Cardiac fibroblast (primary cell): ENCODE results near the gene ATP4B.

ENCODE experiments used
- DNase-seq, 2 donors: peaks; one replicate each; pipeline versions ENCODE4 v3.0.0 to v3.0.0-alpha.2; 2010; ENCODE audit warnings: low read depth in 2 of 2
- H3K4me3 ChIP-seq, 2 donors: replicated peaks in 1 of 2; 1 replicate in 1 of 2; 2 replicates in 1 of 2; pipeline ENCODE4 v1.5.1; 2011; ENCODE audit warnings: low read depth in 2 of 2, low read length in 2 of 2, mild to moderate bottlenecking in 2 of 2, moderate library complexity in 1 of 2
- TF ChIP-seq, protein P1 (sequence below): IDR thresholded peaks from one replicate; pipeline ENCODE4 v1.5.1; 2011; ENCODE audit warnings: low read depth, mild to moderate bottlenecking, low read length, inconsistent platforms

Gene ATP4B

DNA sequence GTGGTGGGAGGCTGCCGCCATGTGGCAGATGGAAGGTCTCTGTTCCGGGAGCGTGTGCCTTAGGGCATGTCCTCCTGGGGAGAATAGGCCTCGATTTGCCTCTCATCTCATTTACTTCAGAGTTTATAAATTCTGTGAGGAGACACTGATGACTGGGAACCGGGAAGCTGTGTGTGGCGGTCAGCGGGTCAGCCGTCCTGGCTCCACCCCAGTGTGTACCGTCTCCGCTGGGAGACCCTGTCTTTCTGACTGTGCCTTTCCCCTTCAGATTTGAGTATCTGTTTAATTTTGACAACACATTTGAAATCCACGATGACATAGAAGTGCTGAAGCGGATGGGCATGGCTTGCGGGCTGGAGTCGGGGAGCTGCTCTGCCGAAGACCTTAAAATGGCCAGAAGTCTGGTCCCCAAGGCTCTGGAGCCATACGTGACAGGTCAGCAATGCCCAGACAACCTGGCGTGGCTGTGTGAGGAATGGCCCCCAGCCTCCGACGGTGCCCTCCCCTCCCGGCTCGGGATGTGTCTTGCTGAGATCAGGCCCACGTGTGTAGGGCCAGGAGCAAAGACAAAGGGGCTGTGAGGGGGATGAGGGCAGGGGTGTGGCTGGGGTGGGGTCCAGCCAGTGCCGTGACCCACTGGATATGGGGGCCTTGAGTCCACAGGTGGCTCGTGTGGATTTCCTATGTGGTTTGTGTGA, 21.6 kb downstream of the ATP4B start:
- H3K4me3 ChIP-seq = no peak overlapping the region
- TF ChIP-seq, protein P1, sequence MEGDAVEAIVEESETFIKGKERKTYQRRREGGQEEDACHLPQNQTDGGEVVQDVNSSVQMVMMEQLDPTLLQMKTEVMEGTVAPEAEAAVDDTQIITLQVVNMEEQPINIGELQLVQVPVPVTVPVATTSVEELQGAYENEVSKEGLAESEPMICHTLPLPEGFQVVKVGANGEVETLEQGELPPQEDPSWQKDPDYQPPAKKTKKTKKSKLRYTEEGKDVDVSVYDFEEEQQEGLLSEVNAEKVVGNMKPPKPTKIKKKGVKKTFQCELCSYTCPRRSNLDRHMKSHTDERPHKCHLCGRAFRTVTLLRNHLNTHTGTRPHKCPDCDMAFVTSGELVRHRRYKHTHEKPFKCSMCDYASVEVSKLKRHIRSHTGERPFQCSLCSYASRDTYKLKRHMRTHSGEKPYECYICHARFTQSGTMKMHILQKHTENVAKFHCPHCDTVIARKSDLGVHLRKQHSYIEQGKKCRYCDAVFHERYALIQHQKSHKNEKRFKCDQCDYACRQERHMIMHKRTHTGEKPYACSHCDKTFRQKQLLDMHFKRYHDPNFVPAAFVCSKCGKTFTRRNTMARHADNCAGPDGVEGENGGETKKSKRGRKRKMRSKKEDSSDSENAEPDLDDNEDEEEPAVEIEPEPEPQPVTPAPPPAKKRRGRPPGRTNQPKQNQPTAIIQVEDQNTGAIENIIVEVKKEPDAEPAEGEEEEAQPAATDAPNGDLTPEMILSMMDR = no peak
- DNase-seq = no peak

GRCh38 chr13:113635709-113636108, 22.3 kb downstream of the ATP4B start:
- TF ChIP-seq, protein P1 = no peak
- H3K4me3 ChIP-seq = no peak overlapping the region
- no peak for DNase-seq

- TF ChIP-seq, protein P1 = no peak
These were observed 23.0 kb downstream of the ATP4B start for GRCh38 chr13:113635048-113635420.

DNA sequence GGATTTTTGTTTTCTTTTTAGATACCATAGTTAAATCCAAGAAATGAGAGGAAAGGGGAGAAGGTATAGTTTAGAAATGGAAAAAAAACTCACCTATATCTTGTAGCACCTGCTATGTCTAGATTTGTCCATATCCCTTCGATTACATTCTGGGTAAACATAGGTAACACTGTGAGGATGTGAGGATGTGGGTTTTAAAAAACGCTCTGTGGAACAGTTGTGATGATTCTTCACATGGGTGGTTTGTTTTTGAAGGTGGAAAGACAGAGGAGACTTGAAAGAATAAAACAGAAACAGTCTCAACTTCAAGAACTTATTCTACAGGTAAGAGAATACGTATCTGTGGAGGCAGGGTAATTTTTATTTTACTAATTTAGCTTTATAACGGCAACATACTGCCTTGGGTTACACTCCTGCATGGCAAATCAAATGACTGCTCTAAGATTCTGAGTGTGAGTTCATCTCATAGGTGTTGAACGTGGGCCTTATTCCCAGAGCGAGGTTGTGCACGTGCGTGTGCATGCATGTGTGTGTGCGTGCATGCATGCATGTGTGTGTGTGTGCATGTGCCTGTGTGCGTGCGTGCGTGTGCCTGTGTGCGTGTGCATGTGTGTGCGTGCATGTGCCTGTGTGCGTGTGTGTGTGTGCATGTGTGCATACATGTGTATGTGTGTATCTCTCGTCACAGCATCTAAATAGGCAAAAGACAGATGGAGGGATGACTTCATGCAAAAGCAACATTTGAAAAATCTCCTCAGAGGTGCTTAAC, 23.5 kb downstream of the ATP4B start:
- DNase-seq = no peak
- TF ChIP-seq, protein P1 = no peak
- no peak overlapping the region for H3K4me3 ChIP-seq

More at GRCh38 chr13:113635048-113635420, 23.0 kb downstream of the ATP4B start:
- no peak for DNase-seq
- H3K4me3 ChIP-seq = no peak overlapping the region

DNA sequence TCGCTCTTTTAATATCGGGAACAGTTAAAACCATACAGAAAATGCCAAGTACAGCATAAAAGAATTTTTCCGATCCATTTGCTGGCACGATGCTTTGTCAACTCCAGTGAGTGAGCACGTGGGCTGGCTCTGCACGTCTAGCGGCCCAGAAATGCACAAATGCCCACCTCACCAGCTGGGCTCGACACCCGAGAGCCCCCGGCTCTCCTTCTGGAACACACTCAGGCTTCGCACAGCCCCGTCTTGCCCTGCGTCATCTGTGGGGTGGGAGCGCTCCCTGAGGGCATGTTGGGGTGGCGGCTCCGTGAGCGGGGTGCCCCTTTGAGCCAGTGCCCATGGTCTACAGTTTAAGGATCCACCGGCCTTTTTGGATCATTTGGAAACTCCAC, 24.5 kb downstream of the ATP4B start:
- TF ChIP-seq, protein P1 = no peak
- H3K4me3 ChIP-seq = no peak overlapping the region
- no peak for DNase-seq

- TF ChIP-seq, protein P1 = no peak
- no peak for DNase-seq
These were observed 25.1 kb downstream of the ATP4B start for GRCh38 chr13:113632706-113633484.

More at GRCh38 chr13:113632706-113633484, 25.1 kb downstream of the ATP4B start:
- no peak overlapping the region for H3K4me3 ChIP-seq
